HCT116 (cell line): ENCODE results near the gene RND1.

Experiments
- EGR1 ChIP-seq: IDR thresholded peaks from 2 replicates; pipeline ENCODE4 v1.6.1; 2012; ENCODE audit warnings: low read depth
- EZH2phosphoT487 ChIP-seq: fragments of 200-600 bp; IDR thresholded peaks from 2 replicates; pipeline ENCODE4 v1.6.1; 2018; ENCODE audit warnings: antibody characterized with exemption, borderline replicate concordance
- JUND ChIP-seq: IDR thresholded peaks from 2 replicates; pipeline ENCODE4 v1.6.1; 2012
- POLR2AphosphoS5 ChIP-seq: IDR thresholded peaks from 2 replicates; pipeline ENCODE4 v1.6.1; 2011; ENCODE audit warnings: mild to moderate bottlenecking, low read depth, low read length, moderate library complexity
- SP1 ChIP-seq: IDR thresholded peaks from 2 replicates; pipeline ENCODE4 v1.6.1; 2012; ENCODE audit warnings: low read depth
- TF ChIP-seq, protein P1 (sequence below): IDR thresholded peaks from 2 replicates; pipeline ENCODE4 v1.6.1; 2012

DNA sequence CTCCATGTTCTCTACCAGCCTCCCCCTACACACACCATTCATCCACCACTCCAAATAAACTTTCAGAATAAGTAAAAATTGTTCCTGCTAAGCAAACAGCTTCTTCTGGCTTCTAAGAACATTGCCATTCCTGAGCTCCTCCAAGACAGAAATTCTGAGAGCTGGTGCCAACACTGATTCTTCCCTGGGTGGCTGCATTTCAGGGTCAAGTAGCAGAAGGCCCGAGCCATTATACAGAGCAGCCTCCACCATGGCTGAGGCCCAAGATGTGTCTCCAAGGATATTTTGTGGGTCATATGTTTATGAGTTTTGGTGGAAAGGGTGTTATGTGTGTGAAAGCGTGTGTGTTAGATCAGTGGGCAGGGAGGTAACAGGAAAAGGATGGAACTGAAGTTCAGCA, 3.5 kb upstream of the RND1 start:
- TF ChIP-seq POLR2AphosphoS5 = no peak
- TF ChIP-seq SP1 = no peak
- no peak for TF ChIP-seq EGR1
- no peak for TF ChIP-seq JUND
- TF ChIP-seq EZH2phosphoT487 = no peak
- TF ChIP-seq, protein P1, sequence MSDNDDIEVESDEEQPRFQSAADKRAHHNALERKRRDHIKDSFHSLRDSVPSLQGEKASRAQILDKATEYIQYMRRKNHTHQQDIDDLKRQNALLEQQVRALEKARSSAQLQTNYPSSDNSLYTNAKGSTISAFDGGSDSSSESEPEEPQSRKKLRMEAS = no peak
